K562 (cell line): Measurements from ENCODE around the gene DPEP3. TPM values are rescaled to one million over a fixed set of nuclear protein-coding genes. Genes with fewer than 3 reads are reported as not detected.
A peak's percentile ranks its signal among the peaks of the same experiment; 100 is the strongest.

Experiments used
- ATAC-seq: fragments of 200-7000 bp; cut with Tn5 transposase; 3 replicates; pipeline ENCODE4 v1.9.1; 2020; ENCODE audit warnings: moderate library complexity
- BruUV-seq: library from RNA; stranded (reverse); fragments of 400-500 nt; replicated peaks from 2 replicates; lab custom pipeline; 2021; lab: Mats Ljungman, UMichigan
- CTCF ChIA-PET: fragments of 300-600 bp; formaldehyde crosslinking; extraction: SDS; loops from one replicate; lab custom pipeline; 2021; ENCODE audit warnings: low intra/inter-chr PET ratio; lab: Yijun Ruan, JAX
- POLR2A ChIA-PET: fragments of 300-600, 350-650 bp; sonication (Branson Sonifier 250); formaldehyde crosslinking; extraction: SDS; loops from one replicate; lab custom pipeline; 2021; ENCODE audit warnings: antibody characterized with exemption, inconsistent platforms; lab: Yijun Ruan, JAX
- DNase-seq, 4 experiments: peaks; one replicate each; pipeline versions ENCODE4 v3.0.0 to v3.0.0-alpha.2; 2011 to 2018; ENCODE audit warnings: low spot score in 3 of 4, mixed read lengths in 3 of 4; ENCODE audit errors: extremely low read depth in 1 of 4
- FAIRE-seq: peaks from 2 replicates; lab custom pipeline; 2011; peaks lifted over from hg19 to GRCh38; lab: Jason Lieb, UNC
- H2AFZ ChIP-seq: 2 replicates; pipeline ENCODE4 v1.6.0; 2011; ENCODE audit warnings: low read depth, low read length, control low read depth, inconsistent platforms
- H3K27ac ChIP-seq: fragments of 200-600 bp; 3 replicates; pipeline ENCODE4 v1.8.0; 2011; ENCODE audit warnings: low read depth, mild to moderate bottlenecking, control low read depth, inconsistent platforms, low read length, moderate library complexity, mixed read lengths; ENCODE audit errors: extremely low read depth
- H3K27me3 ChIP-seq, 2 experiments: fragments of 300-600 bp in 1 of 2; 2 replicates in 1 of 2; 3 replicates in 1 of 2; pipeline versions ENCODE4 v1.6.0 to v1.8.0; 2011; ENCODE audit warnings: inconsistent platforms in 2 of 2, low read length in 2 of 2, mild to moderate bottlenecking in 1 of 2, mixed read lengths in 1 of 2, moderate library complexity in 1 of 2; ENCODE audit not compliant: control insufficient read depth in 2 of 2, insufficient read depth in 2 of 2
- H3K36me3 ChIP-seq: fragments of 300-600 bp; 3 replicates; pipeline ENCODE4 v1.8.0; 2011; ENCODE audit warnings: mild to moderate bottlenecking, low read length, inconsistent platforms; ENCODE audit not compliant: control insufficient read depth, insufficient read depth
- H3K4me1 ChIP-seq, 2 experiments: fragments of 200-600 bp in 1 of 2; replicated peaks in 1 of 2; 2 replicates in 1 of 2; 3 replicates in 1 of 2; pipeline versions ENCODE4 v1.5.1 to v1.8.0; 2011; ENCODE audit warnings: inconsistent platforms in 2 of 2, low read length in 2 of 2, mild to moderate bottlenecking in 1 of 2, mixed read lengths in 1 of 2, moderate library complexity in 1 of 2; ENCODE audit not compliant: control insufficient read depth in 2 of 2, insufficient read depth in 2 of 2
- H3K4me2 ChIP-seq: 2 replicates; pipeline ENCODE4 v1.6.1; 2011; ENCODE audit warnings: low read length, control low read depth, inconsistent platforms, mixed read lengths; ENCODE audit not compliant: insufficient read depth
- H3K4me3 ChIP-seq: fragments of 200-600 bp; sonication (generic), shearing (Covaris generic); 2 replicates; pipeline ENCODE4 v1.5.1; 2016; ENCODE audit warnings: control low read depth, inconsistent platforms
- H3K79me2 ChIP-seq: fragments of 200-600 bp; 3 replicates; pipeline ENCODE4 v1.8.0; 2011; ENCODE audit warnings: low read length, inconsistent platforms; ENCODE audit not compliant: control insufficient read depth, insufficient read depth
- H3K9ac ChIP-seq, 2 experiments: 2 replicates each; pipeline versions ENCODE4 v1.6.0 to v1.6.1; 2011; ENCODE audit warnings: low read depth in 2 of 2, low read length in 2 of 2, control low read depth in 1 of 2, inconsistent platforms in 1 of 2, mild to moderate bottlenecking in 1 of 2, mixed read lengths in 1 of 2; ENCODE audit not compliant: insufficient read depth in 1 of 2
- H3K9me1 ChIP-seq: one replicate; pipeline ENCODE4 v1.6.0; 2011; ENCODE audit warnings: inconsistent platforms, mild to moderate bottlenecking, low read length, moderate library complexity; ENCODE audit not compliant: control insufficient read depth, insufficient read depth
- H3K9me3 ChIP-seq: replicated peaks from 2 replicates; pipeline ENCODE4 v1.5.1; 2011; ENCODE audit warnings: low read depth, low read length, inconsistent platforms; ENCODE audit not compliant: control insufficient read depth, insufficient read depth
- H4K20me1 ChIP-seq: replicated peaks from 2 replicates; pipeline ENCODE4 v1.6.1; 2011; ENCODE audit warnings: low read length, inconsistent platforms, mixed read lengths; ENCODE audit not compliant: control insufficient read depth, insufficient read depth
- CCAR2 ChIP-seq: fragments of 200-400 bp; formaldehyde crosslinking; IDR thresholded peaks from 2 replicates; pipeline ENCODE4 v1.6.1; 2017; ENCODE audit warnings: mild to moderate bottlenecking, low read depth, low read length
- IRF2 ChIP-seq: sonication (generic); formaldehyde crosslinking; IDR thresholded peaks from 2 replicates; pipeline ENCODE4 v1.8.1; 2022; ENCODE audit warnings: mild to moderate bottlenecking, missing genetic modification reagents
- KDM1A ChIP-seq, 2 experiments: fragments of 450-650 bp; IDR thresholded peaks; 2 replicates each; pipeline ENCODE4 v1.6.1; 2016; ENCODE audit warnings: mild to moderate bottlenecking in 2 of 2
- PKNOX1 ChIP-seq: fragments of 450-650 bp; IDR thresholded peaks from 2 replicates; pipeline ENCODE4 v1.6.1; 2016
- PML ChIP-seq: IDR thresholded peaks from 2 replicates; pipeline ENCODE4 v1.6.1; 2012; ENCODE audit warnings: low read length, inconsistent platforms
- POLR2AphosphoS2 ChIP-seq: IDR thresholded peaks from 2 replicates; pipeline ENCODE4 v1.6.1; 2012; ENCODE audit warnings: low read length, improper control_type of control experiment
- POLR2G ChIP-seq: fragments of 200-400 bp; formaldehyde crosslinking; IDR thresholded peaks from 2 replicates; pipeline ENCODE4 v1.6.1; 2017; ENCODE audit warnings: low read depth, mild to moderate bottlenecking, antibody characterized with exemption, low read length, moderate library complexity
- RBBP5 ChIP-seq: fragments of 200-600 bp; sonication (generic); IDR thresholded peaks from 2 replicates; pipeline ENCODE4 v1.6.1; 2012; ENCODE audit warnings: borderline replicate concordance, mild to moderate bottlenecking, low read length, control low read depth, inconsistent platforms; ENCODE audit not compliant: insufficient read depth, poor library complexity, severe bottlenecking
- RBFOX2 ChIP-seq: fragments of 200-400 bp; formaldehyde crosslinking; IDR thresholded peaks from 2 replicates; pipeline ENCODE4 v1.6.1; 2017; ENCODE audit warnings: low read depth, mild to moderate bottlenecking, low read length, moderate library complexity
- SIN3B ChIP-seq: fragments of 450-650 bp; IDR thresholded peaks from 2 replicates; pipeline ENCODE4 v1.6.1; 2017; ENCODE audit warnings: low read depth, mild to moderate bottlenecking, moderate library complexity
- SPI1 ChIP-seq: IDR thresholded peaks from 2 replicates; pipeline ENCODE4 v1.6.1; 2011; ENCODE audit warnings: low read depth, low read length, control low read depth, borderline replicate concordance
- USF1 ChIP-seq: sonication (generic); formaldehyde crosslinking; IDR thresholded peaks from 2 replicates; pipeline ENCODE4 v1.9.0; 2022; ENCODE audit warnings: mild to moderate bottlenecking, missing genetic modification reagents
- ZBTB43 ChIP-seq: sonication (generic); formaldehyde crosslinking; IDR thresholded peaks from 2 replicates; pipeline ENCODE4 v1.8.0; 2023; ENCODE audit warnings: mild to moderate bottlenecking, missing genetic modification reagents
- ZKSCAN1 ChIP-seq: fragments of 150-350 bp; IDR thresholded peaks from 2 replicates; pipeline ENCODE4 v1.6.1; 2016; ENCODE audit warnings: low read depth, low read length
- ZNF263 ChIP-seq: sonication (generic); formaldehyde crosslinking; IDR thresholded peaks from 2 replicates; pipeline ENCODE4 v1.8.0; 2022; ENCODE audit warnings: mild to moderate bottlenecking, missing genetic modification reagents, borderline replicate concordance
- ZNF695 ChIP-seq: fragments of 450-650 bp; formaldehyde crosslinking; IDR thresholded peaks from 2 replicates; pipeline ENCODE4 v1.4.0; 2020; ENCODE audit warnings: mild to moderate bottlenecking, moderate library complexity
- WGBS: fragments of 100-300 bp; shearing (Covaris generic); methylation state at CpG from one replicate; pipeline ENCODE4 v1.1.6; 2016; ENCODE audit warnings: low coverage, mixed read lengths; ENCODE audit not compliant: insufficient coverage; ENCODE audit errors: missing lambda C conversion rate; 5-methylcytosine and 5-hydroxymethylcytosine counted together
- in situ Hi-C: fragments of 300-500 bp; cut with MboI; formaldehyde crosslinking; loops from 4 replicates; pipeline ENCODE4 v1.15.0; 2018; ENCODE audit warnings: inconsistent platforms, mixed read lengths
- intact Hi-C: fragments of 100-400 bp; cut with micrococcal nuclease; formaldehyde crosslinking; loops from 2 replicates; pipeline ENCODE4 v1.14.2; 2022
- polyA plus RNA-seq, 8 experiments: library from polyadenylated mRNA; depleted of rRNA in 4 of 8; stranded (reverse) in 5 of 8; unstranded in 3 of 8; fragments of >200 nt; fragmentation: Nextera tagmentation in 2 of 8; fragmentation: Illumina TruSeq in 1 of 8; extraction: Ambion mirVana in 2 of 8; extraction: Trizol in 1 of 8; gene quantifications; 2 replicates each; pipeline versions ENCODE4 v1.2.1 to v1.2.3, GENCODE V29; 2011 to 2014; ENCODE audit warnings: inconsistent platforms in 1 of 8, missing spikeins in 1 of 8
- total RNA-seq, 7 experiments: library from RNA; depleted of rRNA in 6 of 7; stranded (reverse); fragments of >200 nt in 6 of 7; fragmentation: Illumina TruSeq in 2 of 7; extraction: Trizol in 2 of 7; gene quantifications; 2 replicates each; pipeline versions ENCODE4 v1.2.1 to v1.2.3, GENCODE V29; 2011 to 2021; ENCODE audit warnings: low replicate concordance in 1 of 7

Gene DPEP3
- total and polyA plus RNA-seq, 9 of the 15 experiments (the other 6 are each of a cell fraction or from before 2014, with no cell fraction given): not detected

- TF ChIP-seq PKNOX1: 0 out of 2 replicates have a peak, but pooled peaks have one; percentile 10
- TF ChIP-seq POLR2AphosphoS2: 0 out of 2 replicates have a peak, but pooled peaks have one; percentile 42
- peak; percentile 30; the same call in 1 of the 2 replicates for TF ChIP-seq USF1
- 0 out of 4 replicates have a peak, but pooled peaks of 1 of the 2 experiments have one; percentile 45 for TF ChIP-seq KDM1A (IDR thresholded peaks at IDR 0.05)
- no peak for TF ChIP-seq SIN3B
Measured at GRCh38 chr16:67967183-67967957, 12.9 kb downstream of the DPEP3 start (continued).

GRCh38 chr16:67966549-67967182 is 13.6 kb downstream of the DPEP3 start:
- peak overlapping the region; percentile 98 for H3K4me2 ChIP-seq
- H3K4me3 ChIP-seq: no peak overlapping the region
- peak; percentile 43 for ATAC-seq
- peaks cover 23 to 51% of the 10 kb centered on the region in 2 experiments; a peak in 4 of 5 replicates for H3K4me1 ChIP-seq
- POLR2A ChIA-PET: interaction anchor here (1.2 to 1.8 kb wide), 2 partner anchors 17 to 23 kb away, joined by 3 to 9 read pairs; partner anchors contain the start of gene LCAT
- 51% methylated on average over 3 of the region's 3 CpGs for WGBS
- H3K36me3 ChIP-seq: peaks cover 36% of the 10 kb centered on the region; the same call in 2 of the 3 replicates
- intact Hi-C loops: no loop called here
- in situ Hi-C loops: no loop called here
- H3K9me3 ChIP-seq: no peaks in the 10 kb centered on the region
- H4K20me1 ChIP-seq: peaks cover 23% of the 10 kb centered on the region
- H3K79me2 ChIP-seq: peaks cover 28% of the 10 kb centered on the region
- BruUV-seq: no TSS peak
- CTCF ChIA-PET: no interaction called here
- H3K9ac ChIP-seq: peak overlapping the region in 1 of 2 experiments; percentile 94; a peak in 2 of 4 replicates
- H3K27me3 ChIP-seq: no peaks in the 10 kb centered on the region
- H3K9me1 ChIP-seq: peaks cover 8% of the 10 kb centered on the region
- H2AFZ ChIP-seq: no peak overlapping the region
- 0 out of 3 replicates have a peak overlapping the region, but pooled peaks have one; percentile 3 for H3K27ac ChIP-seq
- peak; percentile 54 to 65 (median 60) for DNase-seq
- peak; percentile 77 for FAIRE-seq
- TF ChIP-seq RBBP5: peak; percentile 22
- no peak for TF ChIP-seq ZNF695 (CRISPR knock-in tag)
- TF ChIP-seq PML: 0 out of 2 replicates have a peak, but pooled peaks have one; percentile 15
- no peak for TF ChIP-seq IRF2
- TF ChIP-seq RBFOX2: 0 out of 2 replicates have a peak, but pooled peaks have one; percentile 15
- peak; percentile 75; the same call in 1 of the 2 replicates for TF ChIP-seq SPI1
- TF ChIP-seq ZBTB43 (CRISPR knock-in tag): no peak
- TF ChIP-seq CCAR2: no peak
- no peak for TF ChIP-seq ZKSCAN1
- TF ChIP-seq ZNF263 (CRISPR knock-in tag): peak; percentile 19; the same call in 1 of the 2 replicates
- TF ChIP-seq POLR2G: 0 out of 2 replicates have a peak, but pooled peaks have one; percentile 7
